Activated B cell treated with CpG ODN at 0.5 μM for 24 hours (primary cell): Measurements from ENCODE around the gene SPAG9. TPM values are rescaled to one million over a fixed set of nuclear protein-coding genes. Genes with fewer than 3 reads are reported as not detected.
"Not testable (repeated sequence)": the region's sequence is repeated elsewhere in the genome, so short reads cannot be mapped to it uniquely, and the experiment has no call there.

Experiments
- ATAC-seq: fragments of 200-7000 bp; cut with Tn5 transposase; one replicate; pipeline ENCODE4 v1.10.0; 2021; ENCODE audit warnings: low read depth, mild to moderate bottlenecking, moderate library complexity
- CTCF ChIA-PET: fragments of 350-600 bp; sonication (Branson Sonifier 250); formaldehyde crosslinking; loops from one replicate; lab custom pipeline; 2021; ENCODE audit warnings: antibody characterized with exemption; lab: Charles Lee
- POLR2A ChIA-PET: fragments of 350-600 bp; sonication (Branson Sonifier 250); formaldehyde crosslinking; loops from one replicate; lab custom pipeline; 2021; ENCODE audit warnings: antibody characterized with exemption; lab: Charles Lee
- DNase-seq: peaks from one replicate; pipeline ENCODE4 v3.0.0; 2022
- H3K27ac Mint-ChIP-seq: one replicate; pipeline ENCODE4 v1.8.0; 2020; ENCODE audit warnings: mixed read lengths
- H3K27me3 Mint-ChIP-seq: one replicate; pipeline ENCODE4 v1.8.0; 2021; ENCODE audit warnings: mixed read lengths
- H3K36me3 Mint-ChIP-seq: one replicate; pipeline ENCODE4 v1.8.0; 2021; ENCODE audit warnings: low read depth, mixed read lengths
- H3K4me1 Mint-ChIP-seq: one replicate; pipeline ENCODE4 v1.8.0; 2021; ENCODE audit warnings: mixed read lengths
- H3K4me3 Mint-ChIP-seq: one replicate; pipeline ENCODE4 v1.8.0; 2020; ENCODE audit warnings: mild to moderate bottlenecking, mixed read lengths
- H3K9me3 Mint-ChIP-seq: one replicate; pipeline ENCODE4 v1.8.0; 2020; ENCODE audit warnings: mixed read lengths
- intact Hi-C: fragments of 100-400 bp; cut with micrococcal nuclease; formaldehyde crosslinking; loops from one replicate; pipeline ENCODE4 v1.15.1; 2024
- total RNA-seq: library from RNA; stranded (reverse); gene quantifications from 2 replicates; pipeline ENCODE4 v1.2.3, GENCODE V29; 2022
- TF ChIP-seq, protein P1 (sequence below): fragments of 200-600 bp; IDR thresholded peaks from one replicate; pipeline ENCODE4 v1.8.0; 2022; ENCODE audit warnings: antibody characterized with exemption, mild to moderate bottlenecking

The SPAG9 gene
- total RNA-seq, 1 donor from 2014 or later, result 49.3 TPM

DNA sequence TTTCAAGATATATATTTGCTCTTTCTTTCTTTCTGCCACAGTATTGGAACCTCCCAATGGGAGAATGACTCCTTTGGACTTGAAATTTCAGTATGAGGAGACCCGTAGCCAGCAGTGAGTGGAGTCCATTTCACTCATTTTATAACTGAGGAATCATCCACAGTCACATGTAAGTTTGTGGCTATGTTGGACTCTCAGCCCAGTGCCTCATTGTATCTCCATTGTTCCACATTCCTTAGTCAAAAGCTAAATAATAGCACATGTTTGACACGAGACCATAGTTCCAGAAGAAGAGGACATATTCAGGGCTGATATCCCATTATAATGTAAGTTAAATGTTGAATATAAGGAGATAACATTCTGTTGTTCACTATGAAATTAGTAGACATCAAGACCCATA is 12.7 kb upstream of the SPAG9 start:
- no peak for DNase-seq
- POLR2A ChIA-PET, result no interaction called here
- Mint-ChIP-seq H3K4me3 (no peak overlapping the region), H3K9me3 (no peaks in the 10 kb centered on the region), H3K27ac (no peak overlapping the region), H3K27me3 (no peaks in the 10 kb centered on the region), H3K4me1 (peaks cover 2% of the 10 kb centered on the region), H3K36me3 (no peaks in the 10 kb centered on the region)
- TF ChIP-seq, protein P1, sequence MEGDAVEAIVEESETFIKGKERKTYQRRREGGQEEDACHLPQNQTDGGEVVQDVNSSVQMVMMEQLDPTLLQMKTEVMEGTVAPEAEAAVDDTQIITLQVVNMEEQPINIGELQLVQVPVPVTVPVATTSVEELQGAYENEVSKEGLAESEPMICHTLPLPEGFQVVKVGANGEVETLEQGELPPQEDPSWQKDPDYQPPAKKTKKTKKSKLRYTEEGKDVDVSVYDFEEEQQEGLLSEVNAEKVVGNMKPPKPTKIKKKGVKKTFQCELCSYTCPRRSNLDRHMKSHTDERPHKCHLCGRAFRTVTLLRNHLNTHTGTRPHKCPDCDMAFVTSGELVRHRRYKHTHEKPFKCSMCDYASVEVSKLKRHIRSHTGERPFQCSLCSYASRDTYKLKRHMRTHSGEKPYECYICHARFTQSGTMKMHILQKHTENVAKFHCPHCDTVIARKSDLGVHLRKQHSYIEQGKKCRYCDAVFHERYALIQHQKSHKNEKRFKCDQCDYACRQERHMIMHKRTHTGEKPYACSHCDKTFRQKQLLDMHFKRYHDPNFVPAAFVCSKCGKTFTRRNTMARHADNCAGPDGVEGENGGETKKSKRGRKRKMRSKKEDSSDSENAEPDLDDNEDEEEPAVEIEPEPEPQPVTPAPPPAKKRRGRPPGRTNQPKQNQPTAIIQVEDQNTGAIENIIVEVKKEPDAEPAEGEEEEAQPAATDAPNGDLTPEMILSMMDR, result no peak
- CTCF ChIA-PET, result no interaction called here
- intact Hi-C loops, result no loop called here
- no peak for ATAC-seq

DNA sequence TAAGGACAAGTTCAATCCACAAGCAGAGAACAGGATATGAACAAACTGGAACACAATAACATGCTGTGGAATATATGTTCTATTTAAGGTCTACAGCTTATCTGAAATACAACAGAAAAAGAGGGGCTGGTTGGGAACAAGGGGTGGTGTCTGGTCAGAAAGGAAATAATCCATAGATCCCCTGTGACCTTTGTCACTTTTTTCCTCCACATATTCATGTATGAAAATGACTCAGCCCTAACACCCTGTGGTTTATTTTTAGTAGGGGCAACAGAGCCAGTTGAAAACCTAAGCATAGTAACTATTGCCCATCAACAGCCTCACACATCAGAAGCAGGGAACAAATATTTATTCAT is 12.3 kb upstream of the SPAG9 start:
- DNase-seq (no peak), ATAC-seq (no peak)
- Mint-ChIP-seq H3K36me3 (no peaks in the 10 kb centered on the region), H3K9me3 (no peaks in the 10 kb centered on the region), H3K4me3 (no peak overlapping the region), H3K27me3 (no peaks in the 10 kb centered on the region), H3K4me1 (peaks cover 2% of the 10 kb centered on the region), H3K27ac (no peak overlapping the region)
- intact Hi-C loops, result no loop called here
- POLR2A ChIA-PET, result interaction anchor here (0.5 kb wide), 1 partner anchor 79 kb away, joined by 10 read pairs; no protein-coding TSS in a partner anchor
- TF ChIP-seq, protein P1, result no peak
- CTCF ChIA-PET, result no interaction called here

DNA sequence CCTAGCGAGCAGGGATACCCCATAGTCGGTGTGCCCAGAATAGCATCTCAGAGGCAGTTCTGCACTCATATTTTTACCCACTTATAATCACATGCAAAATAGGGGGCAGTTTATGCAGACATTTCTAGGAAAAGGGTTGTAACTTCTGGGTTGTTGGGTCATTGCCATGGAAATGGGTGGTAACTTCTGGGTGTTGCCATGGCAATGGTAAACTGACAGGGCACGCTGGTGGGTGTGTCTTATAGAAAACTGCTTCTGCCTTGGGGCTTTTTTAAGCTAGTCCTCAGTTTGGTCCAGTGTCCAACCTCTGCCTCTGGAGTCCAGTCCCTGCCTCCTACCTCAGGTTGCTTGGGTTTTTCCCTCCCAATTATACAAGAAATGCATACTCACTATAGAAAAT is 7.4 kb upstream of the SPAG9 start:
- ChIA-PET CTCF (no interaction called here), POLR2A (no interaction called here)
- ATAC-seq (no peak), DNase-seq (no peak)
- TF ChIP-seq, protein P1, result no peak
- Mint-ChIP-seq H3K27me3 (no peaks in the 10 kb centered on the region), H3K27ac (no peak overlapping the region), H3K4me3 (no peak overlapping the region), H3K36me3 (no peaks in the 10 kb centered on the region), H3K4me1 (no peaks in the 10 kb centered on the region), H3K9me3 (no peaks in the 10 kb centered on the region)
- intact Hi-C loops, result no loop called here

DNA sequence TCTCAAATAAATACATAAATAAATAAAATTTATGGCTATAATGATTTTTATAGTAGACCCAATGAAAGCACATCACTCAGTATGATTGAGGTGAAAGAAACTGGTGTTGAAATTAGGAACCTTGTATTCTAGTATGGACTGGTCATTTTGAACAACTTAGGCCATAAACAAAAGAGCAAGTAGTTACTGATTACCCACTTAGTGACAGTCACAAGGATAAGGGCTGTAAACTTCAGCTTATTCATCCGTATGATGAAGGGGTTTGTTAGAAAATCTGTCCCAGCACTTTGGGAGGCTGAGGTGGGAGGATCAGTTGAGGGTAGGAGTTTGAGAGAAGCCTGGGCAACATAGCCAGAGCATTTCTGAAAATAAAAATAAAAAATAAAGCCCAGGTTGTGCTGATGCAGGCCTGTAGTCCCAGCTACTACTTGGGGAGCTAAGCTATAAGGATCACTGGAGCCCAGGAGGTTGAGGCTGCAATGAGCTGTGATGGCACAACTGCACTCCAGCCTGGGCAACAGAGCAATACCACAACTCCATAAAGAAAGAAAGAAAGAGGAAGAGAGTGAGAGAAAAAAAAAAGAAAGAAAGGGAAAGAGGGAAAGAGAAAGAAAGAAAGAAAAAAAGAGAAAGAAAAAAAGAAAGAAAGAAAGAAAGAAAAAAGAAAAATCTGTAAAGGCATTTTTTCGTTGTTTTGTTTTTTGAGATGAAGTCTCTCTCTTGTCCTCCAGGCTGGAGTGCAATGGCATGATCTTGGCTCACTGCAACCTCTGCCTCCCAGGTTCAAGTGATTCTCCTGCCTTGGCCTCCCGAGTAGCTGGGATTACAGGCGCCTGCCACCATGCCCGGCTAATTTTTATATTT is 4.2 kb upstream of the SPAG9 start:
- no peaks in the 10 kb centered on the region for H3K9me3 Mint-ChIP-seq
- no peaks in the 10 kb centered on the region for H3K27me3 Mint-ChIP-seq
- H3K27ac Mint-ChIP-seq, result no peak overlapping the region
- H3K36me3 Mint-ChIP-seq, result peaks cover 8% of the 10 kb centered on the region
- intact Hi-C loops, result loop anchor here (5.0 kb wide), 1 partner anchor 418 kb away; the partner anchor contains the start of gene ANKRD40
- TF ChIP-seq, protein P1, result no peak
- no peak for DNase-seq
- ATAC-seq, result no peak
- H3K4me1 Mint-ChIP-seq, result peaks cover 17% of the 10 kb centered on the region
- no peak overlapping the region for H3K4me3 Mint-ChIP-seq
- ChIA-PET CTCF (no interaction called here), POLR2A (no interaction called here)

DNA sequence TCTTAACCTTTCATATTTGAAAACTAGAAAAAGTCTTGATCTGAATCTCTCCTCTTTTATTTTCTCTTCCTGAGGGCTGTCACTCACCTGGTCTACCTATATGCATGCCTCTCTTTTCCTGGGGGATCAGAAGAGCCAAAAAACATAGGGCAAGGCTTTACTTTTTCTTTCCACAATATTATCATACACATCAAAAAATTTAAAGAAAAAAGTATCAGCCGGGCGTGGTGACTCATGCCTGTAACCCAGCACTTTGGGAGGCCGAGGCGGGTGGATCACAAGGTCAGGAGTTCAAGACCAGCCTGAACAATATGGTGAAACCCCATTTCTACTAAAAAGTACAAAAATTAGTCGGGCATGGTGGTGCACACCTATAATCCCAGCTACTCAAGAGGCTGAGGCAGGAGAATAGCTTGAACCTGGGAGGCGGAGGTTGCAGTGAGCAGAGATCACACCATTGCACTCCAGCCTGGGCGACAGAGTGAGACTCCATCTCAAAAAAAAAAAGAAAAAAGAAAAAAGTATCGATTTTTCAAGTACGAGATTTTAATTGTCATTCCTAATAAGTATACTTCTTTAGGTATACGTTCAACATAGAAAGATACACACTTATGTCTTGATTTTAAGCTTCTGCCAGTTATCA is 1.9 kb upstream of the SPAG9 start:
- ChIA-PET POLR2A (interaction anchor here (0.7 to 3.0 kb wide), 3 partner anchors 9 to 256 kb away, joined by 5 to 27 read pairs (median 6); partner anchors contain the start of gene TOB1), CTCF (interaction anchor here (0.9 to 3.3 kb wide), 4 partner anchors 28 to 121 kb away, joined by 3 to 15 read pairs (median 4); partner anchors contain the start of gene NME1)
- not testable (repeated sequence) for DNase-seq, ATAC-seq, H3K27me3 Mint-ChIP-seq, H3K9me3 Mint-ChIP-seq
- H3K4me1 Mint-ChIP-seq, result peaks cover 40% of the 10 kb centered on the region
- H3K36me3 Mint-ChIP-seq, result peaks cover 11% of the 10 kb centered on the region
- H3K27ac Mint-ChIP-seq, result peak overlapping the region; percentile 99
- intact Hi-C loops, result loop anchor here (5.0 kb wide), 1 partner anchor 415 kb away; the partner anchor contains the start of gene ANKRD40
- peak overlapping the region; percentile 94 for H3K4me3 Mint-ChIP-seq
